HEK293T (cell line): ENCODE results near the gene CD47.

Source experiments
- BHLHE40 ChIP-seq: fragments of 450-650 bp; IDR thresholded peaks from 2 replicates; pipeline ENCODE4 v1.6.1; 2016; ENCODE audit warnings: mild to moderate bottlenecking, moderate library complexity, borderline replicate concordance
- L3MBTL2 ChIP-seq: fragments of 450-650 bp; conservative IDR thresholded peaks from 2 replicates; pipeline ENCODE4 v1.6.1; 2016; ENCODE audit warnings: mild to moderate bottlenecking
- TARDBP ChIP-seq: fragments of 450-650 bp; IDR thresholded peaks from 2 replicates; pipeline ENCODE4 v1.6.1; 2016

- no peak for TF ChIP-seq TARDBP
- TF ChIP-seq BHLHE40: no peak
- peak; percentile 58 for TF ChIP-seq L3MBTL2
Observed at GRCh38 chr3:108090049-108090700, 656 bp downstream of the CD47 start.
